ENCODE data around the gene SEMA6A. TPM values are rescaled to one million over a fixed set of nuclear protein-coding genes. Genes with fewer than 3 reads are reported as not detected.

The SEMA6A gene
- total and polyA plus RNA-seq, 2 of the 13 experiments (the other 11 are each of a cell fraction or from before 2014, with no cell fraction given): 5.1 to 6.5 TPM

GRCh38 chr5:116475338-116475737 is 99.3 kb downstream of the SEMA6A start (continued):
- no peak for TF ChIP-seq TEF (CRISPR knock-in tag; IDR thresholded peaks at IDR 0.05)

- H3K4me2 ChIP-seq (ENCODE audit: low read depth, low read length): no peak overlapping the region
- 73% methylated on average over 5 of the region's 5 CpGs for WGBS (ENCODE audit: low lambda C conversion rate)
- H3K9me3 ChIP-seq (ENCODE audit: low read length): peaks cover 16% of the 10 kb centered on the region
- FAIRE-seq (no peak), ATAC-seq (no peak; the same call in 2 of the 3 replicates), DNase-seq (ENCODE audit: low spot score) (no peak)
- H3K27ac ChIP-seq (ENCODE audit: extremely low read length, insufficient read depth, low read length): no peak overlapping the region
- H3K27me3 ChIP-seq (ENCODE audit: control insufficient read depth in 1 of 2, insufficient read depth in 2 of 2, low read length in 2 of 2): no peaks in the 10 kb centered on the region
- H3K9ac ChIP-seq (ENCODE audit: insufficient read depth, low read depth, low read length): no peak overlapping the region
- ChIA-PET POLR2A (no interaction called here), CTCF (ENCODE audit: low intra/inter-chr PET ratio, low total read pairs) (no interaction called here)
- H3K4me3 ChIP-seq (replicated peaks in 1 of 3; ENCODE audit: insufficient read depth in 1 of 3, low read depth in 2 of 3, low read length in 3 of 3): no peak overlapping the region
- H3K79me2 ChIP-seq (ENCODE audit: insufficient read depth, low read length): no peaks in the 10 kb centered on the region
- H4K20me1 ChIP-seq (ENCODE audit: insufficient read depth, low read length): no peaks in the 10 kb centered on the region
- intact Hi-C loops (cut with micrococcal nuclease; ENCODE audit: unreplicated experiment): no loop called here
- H3K4me1 ChIP-seq (ENCODE audit: insufficient read depth, low read length): no peaks in the 10 kb centered on the region; the same call in 1 of the 2 replicates
- in situ Hi-C loops (cut with HindIII; ENCODE audit: extremely low pct_ligation_motif_present, low pct_unique_long_range_greater_than_20kb): no loop called here
- no peak overlapping the region for H2AFZ ChIP-seq (ENCODE audit: low read length)
- BruUV-seq (replicated peaks): no TSS peak
- H3K36me3 ChIP-seq (replicated peaks in 1 of 2; ENCODE audit: control insufficient read depth in 1 of 2, insufficient read depth in 2 of 2, low read length in 2 of 2): peaks cover 3 to 12% of the 10 kb centered on the region in 2 experiments; a peak in 4 of 5 replicates
- TF ChIP-seq GATAD1 (CRISPR knock-in tag; IDR thresholded peaks at IDR 0.05): no peak
- TF ChIP-seq ZBTB33 (CRISPR knock-in tag; IDR thresholded peaks at IDR 0.05): no peak
- no peak for TF ChIP-seq JUNB (CRISPR knock-in tag; IDR thresholded peaks at IDR 0.05; ENCODE audit: borderline replicate concordance)
- no peak for TF ChIP-seq MEIS2 (CRISPR knock-in tag; IDR thresholded peaks at IDR 0.05)
- no peak for TF ChIP-seq HES4 (CRISPR knock-in tag; IDR thresholded peaks at IDR 0.05; ENCODE audit: borderline replicate concordance)
- TF ChIP-seq ZNF431 (CRISPR knock-in tag; IDR thresholded peaks at IDR 0.05; ENCODE audit: borderline replicate concordance, low read depth): no peak
- no peak for TF ChIP-seq PREB (CRISPR knock-in tag; IDR thresholded peaks at IDR 0.05)
- no peak for TF ChIP-seq EZH2 (conservative IDR thresholded peaks at IDR 0.05; ENCODE audit: low read depth, low read length)
- TF ChIP-seq ZNF33B (CRISPR knock-in tag; IDR thresholded peaks at IDR 0.05): no peak
- TF ChIP-seq PRDM10 (CRISPR knock-in tag; IDR thresholded peaks at IDR 0.05; ENCODE audit: low read depth): no peak
- TF ChIP-seq ZNF597 (CRISPR knock-in tag; IDR thresholded peaks at IDR 0.05): no peak
- TF ChIP-seq MAFG (CRISPR knock-in tag; IDR thresholded peaks at IDR 0.05): no peak
- no peak for TF ChIP-seq AGO1 (IDR thresholded peaks at IDR 0.05; ENCODE audit: low read depth, low read length, poor library complexity, severe bottlenecking)
- TF ChIP-seq MYC (CRISPR knock-in tag; IDR thresholded peaks at IDR 0.05; ENCODE audit: borderline replicate concordance): no peak
Observed at GRCh38 chr5:116473706-116474105, 100.9 kb downstream of the SEMA6A start.

All from HepG2 (cell line).